ENCODE results near the gene SH2D3C. TPM values are rescaled to one million over a fixed set of nuclear protein-coding genes. Genes with fewer than 3 reads are reported as not detected.

Gene SH2D3C
- total RNA-seq, 1 donor from 2014 or later: 18.3 TPM

DNA sequence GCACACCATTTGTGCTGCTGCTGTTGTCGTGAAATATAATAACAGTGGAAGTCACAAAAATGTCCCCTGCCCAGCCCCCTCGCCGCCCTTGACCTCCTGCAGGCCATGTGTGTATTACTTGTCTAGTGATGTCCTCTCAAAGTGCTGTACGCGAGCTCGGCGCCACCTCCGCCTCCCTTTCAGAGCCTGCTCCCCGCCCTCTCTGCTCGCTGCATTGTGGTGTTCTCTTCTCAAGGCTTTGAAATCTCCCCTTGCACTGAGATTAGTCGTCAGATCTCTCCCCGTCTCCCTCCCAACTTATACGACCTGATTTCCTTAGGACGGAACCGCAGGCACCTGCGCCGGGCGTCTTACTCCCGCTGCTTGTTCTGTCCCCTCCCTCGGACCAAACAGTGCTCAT lies 86.4 kb downstream of the SH2D3C start:
- ATAC-seq (no peak), DNase-seq (no peak)
- intact Hi-C loops (cut with micrococcal nuclease): no loop called here

- DNase-seq: no peak
- ATAC-seq: no peak
- intact Hi-C loops (cut with micrococcal nuclease): no loop called here
Observed at GRCh38 chr9:127690735-127691134, 87.7 kb downstream of the SH2D3C start.

DNA sequence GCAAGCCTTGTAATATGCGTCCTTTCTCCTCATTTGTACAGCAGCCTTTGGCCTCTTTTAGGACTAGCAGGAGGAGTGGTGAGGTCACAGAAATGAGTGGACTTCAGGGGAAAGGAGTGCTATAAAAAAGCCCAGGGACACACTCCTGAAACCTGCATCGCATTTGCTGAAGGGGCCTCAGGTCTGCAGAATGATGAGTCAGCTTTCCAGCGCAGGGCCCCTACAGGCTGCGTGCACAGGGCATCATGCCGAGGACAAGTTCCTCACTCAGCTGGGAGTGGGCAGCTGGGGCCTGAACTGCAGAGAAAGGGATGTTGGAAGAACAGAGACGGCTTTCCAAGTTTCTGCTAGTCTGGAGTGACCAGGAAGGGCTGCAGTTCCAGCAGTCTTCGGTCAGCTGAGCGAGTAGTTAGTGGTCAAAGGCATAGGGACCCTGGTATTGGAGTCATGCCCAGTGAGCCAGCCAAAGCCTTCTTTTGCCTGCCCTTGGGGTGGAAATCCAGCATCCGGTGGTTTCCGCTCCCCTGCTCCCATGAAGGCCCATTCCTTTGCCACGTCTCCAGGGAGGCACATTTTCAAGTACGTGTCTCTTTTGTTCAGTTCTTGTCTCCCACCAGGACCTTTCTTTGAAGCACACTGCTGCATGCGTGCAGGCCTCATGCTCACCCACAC lies 89.0 kb downstream of the SH2D3C start:
- DNase-seq: no peak
- intact Hi-C loops (cut with micrococcal nuclease): no loop called here
- no peak for ATAC-seq

Small RNAs within 50 kb of the gene (microRNA-seq; reads per million reads assigned to microRNA genes)
- gene MIR2861 (ENCODE audit: borderline number of aligned reads) (not detected), gene MIR3960 (ENCODE audit: borderline number of aligned reads) (not detected)

Other genes with a start within 250 kb of the SH2D3C start
- gene STXBP1, start 166.4 kb downstream of the SH2D3C start, total RNA-seq: 49.4 TPM
- gene CFAP157, start 71.7 kb downstream of the SH2D3C start, total RNA-seq: not detected
- 13.4 TPM for gene PTRH1, start 63.0 kb downstream of the SH2D3C start, total RNA-seq
- 0.15 TPM for gene TTC16, start 62.6 kb downstream of the SH2D3C start, total RNA-seq
- 3.6 TPM for gene TOR2A, start 43.4 kb downstream of the SH2D3C start, total RNA-seq
- gene CDK9, start 7.4 kb upstream of the SH2D3C start, total RNA-seq: 48.4 TPM
- 31.9 TPM for gene FPGS, start 24.2 kb upstream of the SH2D3C start, total RNA-seq
- gene ENG, start 76.0 kb upstream of the SH2D3C start, total RNA-seq: 134 TPM
- gene AK1, start 99.0 kb upstream of the SH2D3C start, total RNA-seq: 853 TPM
- 50.5 TPM for gene ST6GALNAC6, start 120.9 kb upstream of the SH2D3C start, total RNA-seq
- gene ST6GALNAC4, start 138.4 kb upstream of the SH2D3C start, total RNA-seq: 28.5 TPM
- gene PIP5KL1, start 152.1 kb upstream of the SH2D3C start, total RNA-seq: not detected
- 11.1 TPM for gene DPM2, start 159.2 kb upstream of the SH2D3C start, total RNA-seq
- gene EEIG1, start 202.3 kb upstream of the SH2D3C start, total RNA-seq: 21.6 TPM

Data from left ventricle myocardium superior (tissue), 1 donor.